Loucy (cell line): ENCODE results near the gene SLC7A4.

Experiments used
- CTCF ChIP-seq: fragments of 200-600 bp; sonication (generic); conservative IDR thresholded peaks from 2 replicates; pipeline ENCODE4 v1.5.1; 2014; ENCODE audit warnings: mild to moderate bottlenecking, antibody characterized with exemption, low read length
- EZH2phosphoT487 ChIP-seq: fragments of 200-600 bp; IDR thresholded peaks from 2 replicates; pipeline ENCODE4 v1.6.1; 2018; ENCODE audit warnings: antibody characterized with exemption, mild to moderate bottlenecking, moderate library complexity, borderline replicate concordance

- TF ChIP-seq CTCF (no peak), EZH2phosphoT487 (no peak)
These were observed 18.6 kb downstream of the SLC7A4 start for GRCh38 chr22:21013657-21014201.
